Parathyroid adenoma (tissue), 2 donors: Measurements from ENCODE around the gene PRCC.
A peak's percentile ranks its signal among the peaks of the same experiment; 100 is the strongest.

Experiments
- H2AFZ ChIP-seq: fragments of 300-600 bp; sonication (generic); one replicate; pipeline ENCODE4 v1.7.0; 2017; ENCODE audit warnings: antibody characterized with exemption, mild to moderate bottlenecking
- H3K27ac ChIP-seq: fragments of 300-600 bp; sonication (generic); one replicate; pipeline ENCODE4 v1.7.0; 2017
- H3K27me3 ChIP-seq: fragments of 300-600 bp; sonication (generic); one replicate; pipeline ENCODE4 v1.7.0; 2017; ENCODE audit warnings: low read length; ENCODE audit not compliant: control insufficient read depth, insufficient read depth
- H3K36me3 ChIP-seq: fragments of 300-600 bp; sonication (generic); one replicate; pipeline ENCODE4 v1.7.0; 2017; ENCODE audit warnings: low read length; ENCODE audit not compliant: control insufficient read depth, insufficient read depth
- H3K4me1 ChIP-seq: fragments of 300-600 bp; sonication (generic); one replicate; pipeline ENCODE4 v1.7.0; 2017; ENCODE audit warnings: control low read depth
- H3K4me2 ChIP-seq: fragments of 300-600 bp; sonication (generic); one replicate; pipeline ENCODE4 v1.7.0; 2017; ENCODE audit warnings: low read length
- H3K4me3 ChIP-seq: fragments of 300-600 bp; sonication (generic); one replicate; pipeline ENCODE4 v1.7.0; 2017; ENCODE audit warnings: low read depth, low read length
- H3K79me2 ChIP-seq: fragments of 300-600 bp; sonication (generic); one replicate; pipeline ENCODE4 v1.7.0; 2017; ENCODE audit warnings: control low read depth
- H3K9ac ChIP-seq: fragments of 300-600 bp; sonication (generic); one replicate; pipeline ENCODE4 v1.7.0; 2017; ENCODE audit warnings: mild to moderate bottlenecking
- H3K9me3 ChIP-seq: fragments of 300-600 bp; sonication (generic); one replicate; pipeline ENCODE4 v1.7.0; 2017; ENCODE audit warnings: low read length; ENCODE audit not compliant: control insufficient read depth
- TF ChIP-seq, protein P1 (sequence below): fragments of 300-600 bp; sonication (generic); IDR thresholded peaks from one replicate; pipeline ENCODE4 v1.7.0; 2017; ENCODE audit warnings: antibody characterized with exemption, mild to moderate bottlenecking
- donor health status: primary hyperparathyroidism.

Gene PRCC

DNA sequence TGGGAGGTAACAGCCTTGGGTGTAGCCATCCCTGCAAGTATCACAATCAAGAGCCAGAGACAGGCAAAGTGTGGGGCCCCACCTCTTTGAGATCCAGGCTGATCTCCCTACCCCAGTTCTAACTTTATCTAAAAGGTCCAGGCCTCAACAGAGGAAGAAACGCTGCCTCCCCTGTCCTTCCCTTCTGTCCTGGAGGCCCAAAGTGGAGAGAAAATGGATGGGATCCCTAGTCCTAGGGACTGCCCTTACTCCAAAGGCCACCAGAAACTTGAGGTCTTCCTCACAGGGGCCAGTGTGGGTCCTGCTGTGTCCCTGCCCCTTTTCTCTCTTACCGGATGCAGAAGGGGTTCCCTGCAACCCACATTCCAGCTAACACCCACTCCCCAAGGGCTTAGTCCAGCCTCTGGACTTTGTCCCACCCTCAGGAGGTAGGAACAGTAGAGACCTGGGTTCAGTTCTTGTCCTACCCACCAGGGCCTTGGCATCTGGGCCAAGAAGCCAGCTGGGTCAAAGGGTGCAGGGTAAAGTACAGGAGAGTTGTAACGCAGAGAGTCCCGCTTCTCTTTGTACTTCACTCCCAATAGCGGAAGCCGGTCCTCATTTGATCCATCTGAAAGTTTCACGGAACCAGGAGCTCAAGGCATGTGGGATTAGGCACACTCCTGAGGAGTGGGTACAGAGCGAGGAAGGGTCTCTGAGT, 17.8 kb upstream of the PRCC start:
- Histone ChIP-seq H3K9ac (no peak overlapping the region), H2AFZ (no peak overlapping the region), H3K27me3 (no peaks in the 10 kb centered on the region), H3K4me2 (peak overlapping the region; percentile 80), H3K9me3 (no peaks in the 10 kb centered on the region), H3K27ac (peak overlapping the region; percentile 99), H3K36me3 (no peaks in the 10 kb centered on the region), H3K4me3 (peak overlapping the region; percentile 83), H3K79me2 (peaks cover 33% of the 10 kb centered on the region), H3K4me1 (peaks cover 21% of the 10 kb centered on the region)
- TF ChIP-seq, protein P1, sequence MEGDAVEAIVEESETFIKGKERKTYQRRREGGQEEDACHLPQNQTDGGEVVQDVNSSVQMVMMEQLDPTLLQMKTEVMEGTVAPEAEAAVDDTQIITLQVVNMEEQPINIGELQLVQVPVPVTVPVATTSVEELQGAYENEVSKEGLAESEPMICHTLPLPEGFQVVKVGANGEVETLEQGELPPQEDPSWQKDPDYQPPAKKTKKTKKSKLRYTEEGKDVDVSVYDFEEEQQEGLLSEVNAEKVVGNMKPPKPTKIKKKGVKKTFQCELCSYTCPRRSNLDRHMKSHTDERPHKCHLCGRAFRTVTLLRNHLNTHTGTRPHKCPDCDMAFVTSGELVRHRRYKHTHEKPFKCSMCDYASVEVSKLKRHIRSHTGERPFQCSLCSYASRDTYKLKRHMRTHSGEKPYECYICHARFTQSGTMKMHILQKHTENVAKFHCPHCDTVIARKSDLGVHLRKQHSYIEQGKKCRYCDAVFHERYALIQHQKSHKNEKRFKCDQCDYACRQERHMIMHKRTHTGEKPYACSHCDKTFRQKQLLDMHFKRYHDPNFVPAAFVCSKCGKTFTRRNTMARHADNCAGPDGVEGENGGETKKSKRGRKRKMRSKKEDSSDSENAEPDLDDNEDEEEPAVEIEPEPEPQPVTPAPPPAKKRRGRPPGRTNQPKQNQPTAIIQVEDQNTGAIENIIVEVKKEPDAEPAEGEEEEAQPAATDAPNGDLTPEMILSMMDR = no peak

DNA sequence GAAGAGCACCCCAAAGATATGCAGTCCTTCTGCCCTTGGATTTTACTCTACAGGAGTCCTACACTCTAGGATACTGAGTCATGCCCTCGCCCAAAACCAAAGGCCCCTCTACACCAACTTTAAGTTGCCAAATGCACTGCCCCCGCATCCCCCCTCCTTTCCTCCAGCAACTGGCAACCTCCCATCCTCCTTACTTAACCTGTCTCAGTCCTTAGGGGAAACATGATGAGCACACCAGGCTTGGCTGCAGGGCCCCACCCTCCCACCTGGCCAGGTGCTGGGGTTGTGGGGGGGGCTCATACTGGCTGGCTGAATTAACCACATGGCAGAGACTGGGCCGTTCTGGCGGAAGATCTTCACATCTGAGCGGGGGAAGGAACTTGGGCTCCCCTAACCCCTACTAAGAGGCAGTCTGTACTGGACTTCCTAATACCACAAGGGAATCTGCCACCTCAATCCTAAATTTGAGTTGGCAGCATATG, 17.1 kb upstream of the PRCC start:
- peak overlapping the region; percentile 99 for H3K27ac ChIP-seq
- peaks cover 33% of the 10 kb centered on the region for H3K79me2 ChIP-seq
- H3K4me2 ChIP-seq = peak overlapping the region; percentile 80
- no peaks in the 10 kb centered on the region for H3K9me3 ChIP-seq
- H3K4me3 ChIP-seq = peak overlapping the region; percentile 83
- H2AFZ ChIP-seq = no peak overlapping the region
- peak overlapping the region; percentile 43 for H3K9ac ChIP-seq
- H3K36me3 ChIP-seq = no peaks in the 10 kb centered on the region
- TF ChIP-seq, protein P1 = no peak
- no peaks in the 10 kb centered on the region for H3K27me3 ChIP-seq
- peaks cover 21% of the 10 kb centered on the region for H3K4me1 ChIP-seq

DNA sequence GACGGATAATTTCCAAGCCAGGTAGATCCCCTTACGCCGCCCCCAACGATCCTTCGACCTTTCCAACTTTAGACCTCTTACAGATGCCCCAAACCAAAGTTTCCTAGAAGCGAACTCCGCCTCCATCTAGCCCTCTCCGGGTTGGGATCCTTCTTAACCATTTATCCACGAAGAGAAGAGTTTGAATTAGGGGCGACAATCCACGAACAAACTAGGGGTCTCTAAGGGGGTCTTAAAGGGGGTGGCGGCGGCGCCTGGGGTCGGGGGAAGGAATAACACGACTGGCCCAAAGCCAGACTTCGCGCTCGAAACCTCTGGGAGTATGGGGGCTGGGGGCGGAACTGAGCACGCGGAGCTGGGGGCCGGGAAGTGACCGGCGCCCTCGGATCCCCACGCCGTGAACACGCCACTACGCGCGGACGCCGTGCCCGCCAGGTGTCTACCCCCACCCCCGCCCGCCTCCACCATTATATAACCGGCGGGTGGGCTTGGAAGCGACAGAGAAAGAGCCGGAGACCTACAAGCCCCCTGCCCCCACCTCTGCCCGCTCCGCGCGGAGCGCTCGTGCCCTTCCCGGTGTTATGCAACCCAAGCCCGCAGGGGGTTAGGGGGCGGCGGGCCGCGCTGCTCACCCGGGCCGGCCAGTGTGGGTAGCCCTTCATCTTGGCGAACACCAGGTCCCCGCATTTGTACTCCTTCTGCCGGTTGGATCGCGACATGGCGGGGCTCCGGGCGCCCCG, 16.5 kb upstream of the PRCC start:
- no peaks in the 10 kb centered on the region for H3K36me3 ChIP-seq
- peak overlapping the region; percentile 83 for H3K4me3 ChIP-seq
- H3K79me2 ChIP-seq = peaks cover 33% of the 10 kb centered on the region
- peak overlapping the region; percentile 99 for H3K27ac ChIP-seq
- peak overlapping the region; percentile 80 for H3K4me2 ChIP-seq
- no peaks in the 10 kb centered on the region for H3K27me3 ChIP-seq
- no peaks in the 10 kb centered on the region for H3K9me3 ChIP-seq
- H2AFZ ChIP-seq = peak overlapping the region; percentile 53
- peak overlapping the region; percentile 43 for H3K9ac ChIP-seq
- peaks cover 20% of the 10 kb centered on the region for H3K4me1 ChIP-seq
- TF ChIP-seq, protein P1 = no peak

DNA sequence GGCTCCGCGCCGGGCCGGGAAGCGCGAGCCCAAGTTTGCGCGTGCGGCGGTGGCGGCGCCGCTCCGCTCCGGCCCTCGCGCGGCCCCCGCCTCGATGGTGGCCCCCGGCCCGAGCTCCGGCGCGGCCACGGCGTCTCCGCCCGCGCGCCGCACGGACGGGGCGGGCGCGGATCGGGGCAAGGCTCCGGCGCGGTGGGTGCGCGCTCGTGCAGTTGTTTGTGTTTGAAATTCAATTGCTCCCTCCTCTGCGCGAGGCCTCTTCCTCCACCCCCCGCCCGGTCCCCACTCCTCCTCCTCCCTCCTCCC, 15.9 kb upstream of the PRCC start, which contains the start of gene HDGF:
Gene HDGF, minus strand, starts transcription at position 225 of the 306 bp plus-strand sequence. CDS start 246 bp downstream, outside the sequence.
- no peaks in the 10 kb centered on the region for H3K36me3 ChIP-seq
- H3K27me3 ChIP-seq = no peaks in the 10 kb centered on the region
- peak within 1 kb of the TSS; percentile 87 for H2AFZ ChIP-seq
- H3K27ac ChIP-seq = peak within 1 kb of the TSS; percentile 99
- H3K79me2 ChIP-seq = peaks cover 31% of the 10 kb centered on the region
- H3K4me3 ChIP-seq = peak within 1 kb of the TSS; percentile 94
- peak within 1 kb of the TSS; percentile 80 for H3K4me2 ChIP-seq
- H3K4me1 ChIP-seq = peaks cover 16% of the 10 kb centered on the region
- TF ChIP-seq, protein P1 = no peak
- peak within 1 kb of the TSS; percentile 43 for H3K9ac ChIP-seq
- no peaks in the 10 kb centered on the region for H3K9me3 ChIP-seq
